Activated CD4-positive, alpha-beta T cell treated with anti-CD3 and anti-CD28 coated beads for 36 hours (primary cell): ENCODE measurements around the gene NR5A2. TPM values are rescaled to one million over a fixed set of nuclear protein-coding genes. Genes with fewer than 3 reads are reported as not detected.

ENCODE experiments used
- ATAC-seq: fragments of 200-7000 bp; cut with Tn5 transposase; one replicate; pipeline ENCODE4 v1.10.0; 2021; ENCODE audit warnings: mild to moderate bottlenecking, moderate library complexity
- CTCF ChIA-PET: fragments of 350-600 bp; sonication (Branson Sonifier 250); formaldehyde crosslinking; loops from one replicate; lab custom pipeline; 2021; ENCODE audit warnings: antibody characterized with exemption; lab: Charles Lee
- POLR2A ChIA-PET: fragments of 350-600 bp; sonication (Branson Sonifier 250); formaldehyde crosslinking; loops from one replicate; lab custom pipeline; 2021; ENCODE audit warnings: antibody characterized with exemption, inconsistent platforms; lab: Charles Lee
- DNase-seq: peaks from one replicate; pipeline ENCODE4 v3.0.0-alpha.2; 2020
- H3K27ac Mint-ChIP-seq: one replicate; pipeline ENCODE4 v1.8.0; 2021; ENCODE audit warnings: mixed read lengths
- H3K27me3 Mint-ChIP-seq: one replicate; pipeline ENCODE4 v1.8.0; 2021; ENCODE audit warnings: mixed read lengths
- H3K36me3 Mint-ChIP-seq: one replicate; pipeline ENCODE4 v1.8.0; 2021; ENCODE audit warnings: low read depth, mixed read lengths
- H3K4me1 Mint-ChIP-seq: one replicate; pipeline ENCODE4 v1.8.0; 2021; ENCODE audit warnings: mixed read lengths
- H3K4me3 Mint-ChIP-seq: one replicate; pipeline ENCODE4 v1.8.0; 2021; ENCODE audit warnings: mild to moderate bottlenecking, moderate library complexity, mixed read lengths
- H3K9me3 Mint-ChIP-seq: one replicate; pipeline ENCODE4 v1.8.0; 2021; ENCODE audit warnings: low read depth, mixed read lengths
- intact Hi-C, 2 experiments: fragments of 100-400 bp; cut with DNase I in 1 of 2; cut with micrococcal nuclease in 1 of 2; formaldehyde crosslinking; loops; one replicate each; pipeline versions ENCODE4 v1.14.2 to v1.15.1; 2022 to 2024; cut with DNase I, micrococcal nuclease
- total RNA-seq, 2 experiments: library from RNA; stranded (reverse); gene quantifications; one replicate each; pipeline ENCODE4 v1.2.3, GENCODE V29; 2021

NR5A2 gene
- not detected for total RNA-seq

- intact Hi-C loops: no loop called here
- Mint-ChIP-seq H3K9me3 (no peaks in the 10 kb centered on the region), H3K27me3 (peaks cover 49% of the 10 kb centered on the region), H3K36me3 (no peaks in the 10 kb centered on the region), H3K27ac (no peak within 1 kb of the TSS), H3K4me3 (peak within 1 kb of the TSS; percentile 62), H3K4me1 (peaks cover 10% of the 10 kb centered on the region)
- POLR2A ChIA-PET: no interaction called here
- no peak for ATAC-seq
- DNase-seq: no peak
- CTCF ChIA-PET: no interaction called here
Observed at GRCh38 chr1:200027264-200027823, at the start of gene NR5A2. Gene NR5A2 (plus strand): TSS chr1:200027710. CDS start chr1:200027848, 138 bp downstream.

GRCh38 chr1:199978408-199978940, 49.0 kb upstream of the NR5A2 start:
- no peak overlapping the region for H3K27ac Mint-ChIP-seq
- no peaks in the 10 kb centered on the region for H3K36me3 Mint-ChIP-seq
- no peak overlapping the region for H3K4me3 Mint-ChIP-seq

GRCh38 chr1:199979071-199979470, 48.4 kb upstream of the NR5A2 start:
- no peak for ATAC-seq
- no peaks in the 10 kb centered on the region for H3K4me1 Mint-ChIP-seq
- CTCF ChIA-PET: no interaction called here

More at GRCh38 chr1:199978408-199978940, 49.0 kb upstream of the NR5A2 start:
- ChIA-PET POLR2A (no interaction called here), CTCF (no interaction called here)
- DNase-seq (no peak), ATAC-seq (no peak)
- Mint-ChIP-seq H3K4me1 (no peaks in the 10 kb centered on the region), H3K9me3 (no peaks in the 10 kb centered on the region), H3K27me3 (peaks cover 6% of the 10 kb centered on the region)
- intact Hi-C loops: no loop called here

GRCh38 chr1:199981584-199981983, 45.9 kb upstream of the NR5A2 start:
- H3K4me1 Mint-ChIP-seq: no peaks in the 10 kb centered on the region
- DNase-seq (no peak), ATAC-seq (no peak)
- H3K27ac Mint-ChIP-seq: no peak overlapping the region
- no peaks in the 10 kb centered on the region for H3K27me3 Mint-ChIP-seq
- CTCF ChIA-PET: interaction anchor here (1.5 kb wide), 1 partner anchor 9 kb away, joined by 3 read pairs; no protein-coding TSS in a partner anchor
- H3K4me3 Mint-ChIP-seq: no peak overlapping the region
- H3K36me3 Mint-ChIP-seq: no peaks in the 10 kb centered on the region
- intact Hi-C loops: no loop called here
- POLR2A ChIA-PET: no interaction called here
- no peaks in the 10 kb centered on the region for H3K9me3 Mint-ChIP-seq

More at GRCh38 chr1:199979071-199979470, 48.4 kb upstream of the NR5A2 start:
- Mint-ChIP-seq H3K27ac (no peak overlapping the region), H3K9me3 (no peaks in the 10 kb centered on the region), H3K4me3 (no peak overlapping the region), H3K36me3 (no peaks in the 10 kb centered on the region), H3K27me3 (peaks cover 4% of the 10 kb centered on the region)
- intact Hi-C loops: no loop called here
- DNase-seq: no peak
- POLR2A ChIA-PET: no interaction called here

- Mint-ChIP-seq H3K36me3 (no peaks in the 10 kb centered on the region), H3K27ac (no peak overlapping the region), H3K9me3 (no peaks in the 10 kb centered on the region), H3K27me3 (no peaks in the 10 kb centered on the region), H3K4me3 (no peak overlapping the region), H3K4me1 (no peaks in the 10 kb centered on the region)
- intact Hi-C loops: no loop called here
- CTCF ChIA-PET: interaction anchor here (1.5 kb wide), 1 partner anchor 10 kb away, joined by 3 read pairs; no protein-coding TSS in a partner anchor
- POLR2A ChIA-PET: no interaction called here
- ATAC-seq (no peak), DNase-seq (no peak)
Observed at GRCh38 chr1:199982606-199983005, 44.9 kb upstream of the NR5A2 start.

- ChIA-PET CTCF (interaction anchor here (1.2 kb wide), 1 partner anchor 19 kb away, joined by 3 read pairs; no protein-coding TSS in a partner anchor), POLR2A (no interaction called here)
- no peaks in the 10 kb centered on the region for H3K36me3 Mint-ChIP-seq
- no peak for ATAC-seq
- H3K4me1 Mint-ChIP-seq: no peaks in the 10 kb centered on the region
- H3K9me3 Mint-ChIP-seq: no peaks in the 10 kb centered on the region
- H3K4me3 Mint-ChIP-seq: no peak overlapping the region
- intact Hi-C loops: no loop called here
- H3K27me3 Mint-ChIP-seq: no peaks in the 10 kb centered on the region
- H3K27ac Mint-ChIP-seq: no peak overlapping the region
- DNase-seq: no peak
Observed at GRCh38 chr1:199983531-199983930, 44.0 kb upstream of the NR5A2 start.

- ChIA-PET POLR2A (no interaction called here), CTCF (no interaction called here)
- H3K9me3 Mint-ChIP-seq: no peaks in the 10 kb centered on the region
- no peak overlapping the region for H3K4me3 Mint-ChIP-seq
- no peak for DNase-seq
- H3K4me1 Mint-ChIP-seq: no peaks in the 10 kb centered on the region
- no peaks in the 10 kb centered on the region for H3K27me3 Mint-ChIP-seq
- intact Hi-C loops: no loop called here
- no peak for ATAC-seq
- H3K36me3 Mint-ChIP-seq: no peaks in the 10 kb centered on the region
- no peak overlapping the region for H3K27ac Mint-ChIP-seq
Observed at GRCh38 chr1:199995096-199995685, 32.3 kb upstream of the NR5A2 start.

- no peaks in the 10 kb centered on the region for H3K36me3 Mint-ChIP-seq
- CTCF ChIA-PET: no interaction called here
Observed at GRCh38 chr1:200005165-200005564, 22.3 kb upstream of the NR5A2 start.

GRCh38 chr1:200006711-200007110, 20.8 kb upstream of the NR5A2 start:
- H3K27me3 Mint-ChIP-seq: peaks cover 5% of the 10 kb centered on the region
- intact Hi-C loops: no loop called here
- ChIA-PET CTCF (no interaction called here), POLR2A (interaction anchor here (0.6 kb wide), 1 partner anchor 11 kb away, joined by 4 read pairs; no protein-coding TSS in a partner anchor)
- H3K4me1 Mint-ChIP-seq: no peaks in the 10 kb centered on the region
- ATAC-seq (no peak), DNase-seq (no peak)
- no peaks in the 10 kb centered on the region for H3K36me3 Mint-ChIP-seq
- H3K9me3 Mint-ChIP-seq: no peaks in the 10 kb centered on the region
- H3K27ac Mint-ChIP-seq: no peak overlapping the region
- H3K4me3 Mint-ChIP-seq: no peak overlapping the region

More at GRCh38 chr1:200005165-200005564, 22.3 kb upstream of the NR5A2 start:
- H3K27ac Mint-ChIP-seq: no peak overlapping the region
- intact Hi-C loops: no loop called here
- peaks cover 5% of the 10 kb centered on the region for H3K27me3 Mint-ChIP-seq
- POLR2A ChIA-PET: no interaction called here
- ATAC-seq (no peak), DNase-seq (no peak)
- H3K4me3 Mint-ChIP-seq: no peak overlapping the region
- H3K4me1 Mint-ChIP-seq: no peaks in the 10 kb centered on the region
- H3K9me3 Mint-ChIP-seq: no peaks in the 10 kb centered on the region

- H3K36me3 Mint-ChIP-seq: no peaks in the 10 kb centered on the region
- H3K27me3 Mint-ChIP-seq: peaks cover 13% of the 10 kb centered on the region
- no peak for ATAC-seq
- H3K27ac Mint-ChIP-seq: no peak overlapping the region
- no peak for DNase-seq
- H3K9me3 Mint-ChIP-seq: no peaks in the 10 kb centered on the region
- H3K4me1 Mint-ChIP-seq: no peaks in the 10 kb centered on the region
- CTCF ChIA-PET: no interaction called here
- intact Hi-C loops: no loop called here
- POLR2A ChIA-PET: no interaction called here
- H3K4me3 Mint-ChIP-seq: no peak overlapping the region
Observed at GRCh38 chr1:200015811-200016210, 11.7 kb upstream of the NR5A2 start.

GRCh38 chr1:200021577-200022238, 5.8 kb upstream of the NR5A2 start:
- Mint-ChIP-seq H3K36me3 (no peaks in the 10 kb centered on the region), H3K27ac (no peak overlapping the region), H3K27me3 (peaks cover 19% of the 10 kb centered on the region), H3K9me3 (no peaks in the 10 kb centered on the region), H3K4me3 (no peak overlapping the region), H3K4me1 (no peaks in the 10 kb centered on the region)
- ATAC-seq (no peak), DNase-seq (no peak)
- intact Hi-C loops: no loop called here
- ChIA-PET CTCF (no interaction called here), POLR2A (no interaction called here)
